ENCODE data around the gene GSN. TPM values are rescaled to one million over a fixed set of nuclear protein-coding genes. Genes with fewer than 3 reads are reported as not detected.

The GSN gene
- total and polyA plus RNA-seq, 10 of the 15 experiments (the other 5 are each of a cell fraction or from before 2014, with no cell fraction given): 0.66 to 9.2 (median 6.2) TPM

DNA sequence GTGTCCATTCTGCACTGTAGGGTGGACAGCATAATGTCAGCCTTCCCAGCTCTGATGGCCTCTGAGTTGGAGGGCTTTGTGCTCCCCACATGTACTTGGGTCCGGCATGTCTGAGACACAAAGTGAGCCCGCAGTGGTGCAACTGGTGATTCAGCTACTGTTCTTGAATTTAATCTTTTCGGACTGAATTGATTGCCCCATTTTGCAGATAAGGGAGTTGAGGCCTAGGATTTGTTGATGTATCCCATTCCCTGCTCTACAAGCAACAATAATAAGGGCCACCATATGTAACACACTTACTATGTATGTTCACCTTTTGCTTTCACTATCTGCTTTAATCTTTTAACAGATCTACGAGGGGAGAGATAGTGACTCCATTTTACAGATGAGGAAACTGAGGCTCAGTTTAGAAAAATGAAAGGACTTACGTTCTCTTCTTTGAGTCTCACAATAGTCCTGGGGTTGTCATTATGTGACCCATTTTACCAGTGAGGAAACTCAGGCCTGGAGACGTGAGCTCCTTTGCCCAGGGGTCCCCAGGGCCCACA lies 4.5 kb downstream of the GSN start (continued):
- TF ChIP-seq, protein P1, sequence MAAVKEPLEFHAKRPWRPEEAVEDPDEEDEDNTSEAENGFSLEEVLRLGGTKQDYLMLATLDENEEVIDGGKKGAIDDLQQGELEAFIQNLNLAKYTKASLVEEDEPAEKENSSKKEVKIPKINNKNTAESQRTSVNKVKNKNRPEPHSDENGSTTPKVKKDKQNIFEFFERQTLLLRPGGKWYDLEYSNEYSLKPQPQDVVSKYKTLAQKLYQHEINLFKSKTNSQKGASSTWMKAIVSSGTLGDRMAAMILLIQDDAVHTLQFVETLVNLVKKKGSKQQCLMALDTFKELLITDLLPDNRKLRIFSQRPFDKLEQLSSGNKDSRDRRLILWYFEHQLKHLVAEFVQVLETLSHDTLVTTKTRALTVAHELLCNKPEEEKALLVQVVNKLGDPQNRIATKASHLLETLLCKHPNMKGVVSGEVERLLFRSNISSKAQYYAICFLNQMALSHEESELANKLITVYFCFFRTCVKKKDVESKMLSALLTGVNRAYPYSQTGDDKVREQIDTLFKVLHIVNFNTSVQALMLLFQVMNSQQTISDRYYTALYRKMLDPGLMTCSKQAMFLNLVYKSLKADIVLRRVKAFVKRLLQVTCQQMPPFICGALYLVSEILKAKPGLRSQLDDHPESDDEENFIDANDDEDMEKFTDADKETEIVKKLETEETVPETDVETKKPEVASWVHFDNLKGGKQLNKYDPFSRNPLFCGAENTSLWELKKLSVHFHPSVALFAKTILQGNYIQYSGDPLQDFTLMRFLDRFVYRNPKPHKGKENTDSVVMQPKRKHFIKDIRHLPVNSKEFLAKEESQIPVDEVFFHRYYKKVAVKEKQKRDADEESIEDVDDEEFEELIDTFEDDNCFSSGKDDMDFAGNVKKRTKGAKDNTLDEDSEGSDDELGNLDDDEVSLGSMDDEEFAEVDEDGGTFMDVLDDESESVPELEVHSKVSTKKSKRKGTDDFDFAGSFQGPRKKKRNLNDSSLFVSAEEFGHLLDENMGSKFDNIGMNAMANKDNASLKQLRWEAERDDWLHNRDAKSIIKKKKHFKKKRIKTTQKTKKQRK (IDR thresholded peaks at IDR 0.05; ENCODE audit: low read depth, low read length): no peak
- TF ChIP-seq TCF3 (IDR thresholded peaks at IDR 0.05; ENCODE audit: borderline replicate concordance, insufficient read depth, low read depth, low read length) (no peak), RUNX3 (IDR thresholded peaks at IDR 0.05; ENCODE audit: low read length) (no peak), EP300 (IDR thresholded peaks at IDR 0.05; ENCODE audit: borderline replicate concordance in 1 of 2, control insufficient read depth in 1 of 2, low read depth in 2 of 2, low read length in 2 of 2) (no peak), RB1 (IDR thresholded peaks at IDR 0.05; ENCODE audit: borderline replicate concordance) (no peak), SPI1 (IDR thresholded peaks at IDR 0.05; ENCODE audit: borderline replicate concordance, insufficient read depth, low read depth, low read length) (no peak), ZNF217 (IDR thresholded peaks at IDR 0.05) (no peak)
- TF ChIP-seq, protein P2, sequence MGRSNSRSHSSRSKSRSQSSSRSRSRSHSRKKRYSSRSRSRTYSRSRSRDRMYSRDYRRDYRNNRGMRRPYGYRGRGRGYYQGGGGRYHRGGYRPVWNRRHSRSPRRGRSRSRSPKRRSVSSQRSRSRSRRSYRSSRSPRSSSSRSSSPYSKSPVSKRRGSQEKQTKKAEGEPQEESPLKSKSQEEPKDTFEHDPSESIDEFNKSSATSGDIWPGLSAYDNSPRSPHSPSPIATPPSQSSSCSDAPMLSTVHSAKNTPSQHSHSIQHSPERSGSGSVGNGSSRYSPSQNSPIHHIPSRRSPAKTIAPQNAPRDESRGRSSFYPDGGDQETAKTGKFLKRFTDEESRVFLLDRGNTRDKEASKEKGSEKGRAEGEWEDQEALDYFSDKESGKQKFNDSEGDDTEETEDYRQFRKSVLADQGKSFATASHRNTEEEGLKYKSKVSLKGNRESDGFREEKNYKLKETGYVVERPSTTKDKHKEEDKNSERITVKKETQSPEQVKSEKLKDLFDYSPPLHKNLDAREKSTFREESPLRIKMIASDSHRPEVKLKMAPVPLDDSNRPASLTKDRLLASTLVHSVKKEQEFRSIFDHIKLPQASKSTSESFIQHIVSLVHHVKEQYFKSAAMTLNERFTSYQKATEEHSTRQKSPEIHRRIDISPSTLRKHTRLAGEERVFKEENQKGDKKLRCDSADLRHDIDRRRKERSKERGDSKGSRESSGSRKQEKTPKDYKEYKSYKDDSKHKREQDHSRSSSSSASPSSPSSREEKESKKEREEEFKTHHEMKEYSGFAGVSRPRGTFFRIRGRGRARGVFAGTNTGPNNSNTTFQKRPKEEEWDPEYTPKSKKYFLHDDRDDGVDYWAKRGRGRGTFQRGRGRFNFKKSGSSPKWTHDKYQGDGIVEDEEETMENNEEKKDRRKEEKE (IDR thresholded peaks at IDR 0.05): no peak
